LNCAP (cell line): Measurements from ENCODE around the gene EDIL3.

Experiments
- CTCF ChIP-seq: fragments of 450-650 bp; IDR thresholded peaks from 2 replicates; pipeline ENCODE4 v1.5.1; 2017; ENCODE audit warnings: mild to moderate bottlenecking

EDIL3 gene

GRCh38 chr5:83900306-83900705, 484.4 kb downstream of the EDIL3 start:
- TF ChIP-seq CTCF: no peak

GRCh38 chr5:83899326-83899970, 485.2 kb downstream of the EDIL3 start:
- TF ChIP-seq CTCF: no peak

GRCh38 chr5:83895860-83896259, 488.8 kb downstream of the EDIL3 start:
- TF ChIP-seq CTCF: no peak

- TF ChIP-seq CTCF: no peak
Measured at GRCh38 chr5:83891261-83891660, 493.4 kb downstream of the EDIL3 start.
